Pulmonary artery endothelial cell (primary cell): ENCODE measurements around the gene RNF227. TPM values are rescaled to one million over a fixed set of nuclear protein-coding genes. Genes with fewer than 3 reads are reported as not detected.
"Not testable (repeated sequence)": the region's sequence is repeated elsewhere in the genome, so short reads cannot be mapped to it uniquely, and the experiment has no call there.

Experiments
- DNase-seq: peaks from one replicate; pipeline ENCODE4 v3.0.0-alpha.2; 2011; ENCODE audit warnings: low read depth, low spot score
- total RNA-seq: library from RNA; depleted of rRNA; stranded (reverse); fragments of >200 nt; gene quantifications from 2 replicates; pipeline ENCODE4 v1.2.3, GENCODE V29; 2014

The RNF227 gene
- total RNA-seq, 1 donor from 2014 or later: 0.86 TPM

DNA sequence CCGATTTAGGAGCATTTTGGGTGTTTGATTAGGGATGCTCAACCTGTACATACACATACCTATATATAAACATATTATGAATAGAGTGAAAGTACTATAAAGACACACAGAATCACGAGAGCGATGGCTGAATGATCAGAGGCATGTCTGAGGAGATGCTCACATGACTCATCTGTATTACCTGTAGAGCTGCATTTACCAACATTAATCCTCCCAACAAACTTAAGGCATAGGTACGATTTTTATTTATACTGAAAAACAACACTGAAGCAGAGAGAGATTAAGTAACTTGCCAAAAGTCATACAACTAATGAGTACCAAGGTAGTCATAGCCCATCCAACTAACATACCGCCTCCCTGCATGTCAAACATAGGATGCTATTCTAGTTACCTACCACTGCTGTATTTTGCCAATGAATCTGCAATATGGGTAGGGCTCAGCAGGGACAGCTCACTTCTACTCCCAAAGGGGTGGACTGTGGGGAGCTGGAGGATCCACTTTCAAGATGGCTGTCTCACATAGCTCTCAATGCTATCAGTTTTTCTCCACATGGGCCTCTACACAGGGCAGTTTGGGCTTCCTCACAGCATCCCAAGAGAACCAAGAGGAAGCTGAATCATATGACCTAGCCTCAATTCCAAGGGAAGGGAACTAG is 51.0 kb downstream of the RNF227 start:
- no peak for DNase-seq

DNA sequence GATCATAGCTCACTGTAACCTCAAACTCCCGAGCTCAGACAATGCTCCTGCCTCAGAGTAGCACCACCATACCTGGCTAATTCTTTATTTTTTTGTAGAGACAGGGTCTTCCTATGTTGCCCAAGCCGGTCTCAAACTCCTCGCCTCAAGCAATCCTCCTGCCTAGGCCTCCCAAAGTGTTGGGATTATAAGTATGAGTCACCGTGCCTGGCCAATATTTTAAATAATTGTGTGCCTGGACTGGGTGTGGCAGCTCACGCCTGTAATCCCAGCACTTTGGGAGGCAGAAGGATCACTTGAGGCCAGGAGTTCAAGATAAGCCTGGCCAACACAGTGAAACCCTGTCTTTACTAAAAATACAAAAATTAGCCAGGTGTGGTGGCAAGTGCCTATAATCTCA is 51.7 kb downstream of the RNF227 start:
- DNase-seq: not testable (repeated sequence)

Other genes with a start within 250 kb of the RNF227 start
- gene TP53, start 228.8 kb downstream of the RNF227 start, total RNA-seq: 50.9 and 53.7 TPM in 2 replicates
- 9.6 and 13.7 TPM in 2 replicates for gene WRAP53, start 227.8 kb downstream of the RNF227 start, total RNA-seq
- gene EFNB3, start 211.1 kb downstream of the RNF227 start, total RNA-seq: 0.07 and 0.40 TPM in 2 replicates
- under 0.01 and 0.07 TPM in 2 replicates for gene DNAH2, start 198.5 kb downstream of the RNF227 start, total RNA-seq
- 2.0 and 3.1 TPM in 2 replicates for gene KDM6B, start 82.1 kb downstream of the RNF227 start, total RNA-seq
- 5.8 and 19.8 TPM in 2 replicates for gene TMEM88, start 61.2 kb downstream of the RNF227 start, total RNA-seq
- 95.4 and 120 TPM in 2 replicates for gene NAA38, start 58.7 kb downstream of the RNF227 start, total RNA-seq
- gene CYB5D1, start 58.3 kb downstream of the RNF227 start, total RNA-seq: 9.8 and 13.2 TPM in 2 replicates
- 144 and 220 TPM in 2 replicates for gene CHD3, start 27.5 kb downstream of the RNF227 start, total RNA-seq
- gene KCNAB3, start 13.6 kb upstream of the RNF227 start, total RNA-seq: 0.20 and 0.32 TPM in 2 replicates
- 43.6 and 62.4 TPM in 2 replicates for gene TRAPPC1, start 15.7 kb upstream of the RNF227 start, total RNA-seq
- gene CNTROB, start 15.9 kb upstream of the RNF227 start, total RNA-seq: 17.9 and 23.7 TPM in 2 replicates
- gene GUCY2D, start 86.3 kb upstream of the RNF227 start, total RNA-seq: not detected in 2 replicates
- not detected in 2 replicates for gene ALOX15B, start 122.8 kb upstream of the RNF227 start, total RNA-seq
- not detected in 2 replicates for gene ALOX12B, start 171.4 kb upstream of the RNF227 start, total RNA-seq
- not detected in 2 replicates for gene ALOXE3, start 202.2 kb upstream of the RNF227 start, total RNA-seq
- gene HES7, start 207.8 kb upstream of the RNF227 start, total RNA-seq: 0.14 and 0.40 TPM in 2 replicates
- gene PER1, start 236.1 kb upstream of the RNF227 start, total RNA-seq: 8.0 and 11.3 TPM in 2 replicates
- 3.9 and 4.0 TPM in 2 replicates for gene VAMP2, start 246.7 kb upstream of the RNF227 start, total RNA-seq